BE2C (cell line): ENCODE data around the gene NDUFV1.

ENCODE experiments used
- DNase-seq: peaks from one replicate; pipeline ENCODE4 v3.0.0-alpha.2; 2020
- H3K27me3 ChIP-seq: fragments of 250-450 bp; sonication (Bioruptor Pico); 2 replicates; pipeline ENCODE4 v1.5.1; 2020; ENCODE audit warnings: mild to moderate bottlenecking
- H3K36me3 ChIP-seq: fragments of 250-450 bp; sonication (Bioruptor Pico); 2 replicates; pipeline ENCODE4 v1.5.1; 2020; ENCODE audit warnings: mild to moderate bottlenecking
- H3K4me1 ChIP-seq: fragments of 250-450 bp; sonication (Bioruptor Pico); 2 replicates; pipeline ENCODE4 v1.5.1; 2020
- H3K4me3 ChIP-seq: 2 replicates; pipeline ENCODE4 v1.5.1; 2011; ENCODE audit warnings: low read depth, low read length
- H3K9me3 ChIP-seq: fragments of 250-450 bp; sonication (Bioruptor Pico); 2 replicates; pipeline ENCODE4 v1.5.1; 2020
- TF ChIP-seq, protein P1 (sequence below): IDR thresholded peaks from 2 replicates; pipeline ENCODE4 v1.5.1; 2012; ENCODE audit warnings: mild to moderate bottlenecking, low read depth, low read length

Gene NDUFV1

DNA sequence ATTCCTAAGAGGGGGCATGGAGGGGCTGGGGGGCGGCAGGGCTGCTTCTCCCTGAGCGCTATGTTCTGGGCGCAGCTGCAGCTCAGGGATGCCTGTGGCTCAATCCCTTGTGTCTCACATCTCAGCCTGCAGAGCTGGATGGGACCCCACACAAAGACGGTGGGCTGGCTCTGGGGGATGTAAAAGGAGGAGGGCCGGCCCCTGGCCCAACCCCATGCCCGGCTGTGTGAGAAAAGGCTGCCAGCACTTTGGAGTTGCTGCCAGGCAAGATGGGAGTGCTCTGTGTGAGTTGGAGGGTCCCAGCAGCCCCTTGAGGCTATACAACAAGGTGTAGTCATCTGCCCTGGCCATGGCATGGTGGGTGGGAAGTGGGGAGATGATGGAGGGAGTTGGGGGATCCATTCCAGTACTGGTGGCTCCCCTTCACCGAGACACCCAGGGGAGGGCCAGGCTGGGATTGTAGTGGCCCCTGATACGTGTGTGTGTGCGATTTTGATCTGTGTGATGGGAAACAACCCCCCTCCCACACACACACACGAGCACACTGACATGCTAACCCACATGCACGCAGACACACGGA lies 34.1 kb downstream of the NDUFV1 start:
- H3K4me3 ChIP-seq = no peak overlapping the region
- no peak for DNase-seq
- H3K4me1 ChIP-seq = no peaks in the 10 kb centered on the region
- TF ChIP-seq, protein P1, sequence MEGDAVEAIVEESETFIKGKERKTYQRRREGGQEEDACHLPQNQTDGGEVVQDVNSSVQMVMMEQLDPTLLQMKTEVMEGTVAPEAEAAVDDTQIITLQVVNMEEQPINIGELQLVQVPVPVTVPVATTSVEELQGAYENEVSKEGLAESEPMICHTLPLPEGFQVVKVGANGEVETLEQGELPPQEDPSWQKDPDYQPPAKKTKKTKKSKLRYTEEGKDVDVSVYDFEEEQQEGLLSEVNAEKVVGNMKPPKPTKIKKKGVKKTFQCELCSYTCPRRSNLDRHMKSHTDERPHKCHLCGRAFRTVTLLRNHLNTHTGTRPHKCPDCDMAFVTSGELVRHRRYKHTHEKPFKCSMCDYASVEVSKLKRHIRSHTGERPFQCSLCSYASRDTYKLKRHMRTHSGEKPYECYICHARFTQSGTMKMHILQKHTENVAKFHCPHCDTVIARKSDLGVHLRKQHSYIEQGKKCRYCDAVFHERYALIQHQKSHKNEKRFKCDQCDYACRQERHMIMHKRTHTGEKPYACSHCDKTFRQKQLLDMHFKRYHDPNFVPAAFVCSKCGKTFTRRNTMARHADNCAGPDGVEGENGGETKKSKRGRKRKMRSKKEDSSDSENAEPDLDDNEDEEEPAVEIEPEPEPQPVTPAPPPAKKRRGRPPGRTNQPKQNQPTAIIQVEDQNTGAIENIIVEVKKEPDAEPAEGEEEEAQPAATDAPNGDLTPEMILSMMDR = no peak
- H3K9me3 ChIP-seq = no peaks in the 10 kb centered on the region; the same call in 1 of the 2 replicates
- no peaks in the 10 kb centered on the region for H3K36me3 ChIP-seq
- no peaks in the 10 kb centered on the region; the same call in none of the 2 replicates for H3K27me3 ChIP-seq

DNA sequence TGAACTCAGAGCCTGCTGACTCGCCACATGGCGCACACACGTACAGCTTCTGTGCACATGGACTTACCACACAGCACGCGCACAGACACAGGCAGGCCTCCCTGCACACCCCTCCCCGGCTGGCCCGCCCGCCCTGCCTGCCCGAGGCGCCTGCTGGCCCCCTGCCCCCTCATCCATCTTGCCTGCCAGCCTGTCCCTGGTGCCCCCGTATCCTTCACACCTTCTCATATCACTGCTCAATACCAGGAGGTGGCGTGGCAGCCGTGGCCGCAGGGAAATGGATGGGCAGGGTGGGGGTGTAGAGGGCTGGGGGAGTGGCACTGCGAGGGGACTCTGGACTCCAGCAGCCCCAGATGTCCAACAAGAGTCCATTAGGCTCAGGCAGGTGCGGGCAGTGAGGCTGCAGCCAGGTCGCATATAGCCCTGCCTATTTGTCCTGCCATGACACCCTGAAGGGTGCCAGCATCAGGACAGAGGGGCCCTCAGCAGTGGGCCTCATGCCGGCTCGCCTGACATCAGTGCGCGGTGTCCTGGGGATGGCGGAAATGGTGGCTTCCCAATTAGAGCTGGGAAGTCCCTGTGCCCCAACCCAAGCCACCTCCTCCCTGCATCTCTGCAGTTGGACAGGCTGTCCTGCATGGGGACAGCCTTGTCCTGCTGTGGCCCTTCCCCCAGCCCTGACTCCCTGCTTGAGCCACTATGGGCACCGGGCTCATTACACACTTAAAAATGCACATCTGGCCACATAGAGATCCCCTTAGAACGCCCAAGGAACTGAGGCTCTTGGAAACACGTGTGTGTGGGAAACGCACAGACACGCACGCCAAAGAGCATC lies 34.8 kb downstream of the NDUFV1 start:
- H3K4me1 ChIP-seq = no peaks in the 10 kb centered on the region
- TF ChIP-seq, protein P1 = no peak

DNA sequence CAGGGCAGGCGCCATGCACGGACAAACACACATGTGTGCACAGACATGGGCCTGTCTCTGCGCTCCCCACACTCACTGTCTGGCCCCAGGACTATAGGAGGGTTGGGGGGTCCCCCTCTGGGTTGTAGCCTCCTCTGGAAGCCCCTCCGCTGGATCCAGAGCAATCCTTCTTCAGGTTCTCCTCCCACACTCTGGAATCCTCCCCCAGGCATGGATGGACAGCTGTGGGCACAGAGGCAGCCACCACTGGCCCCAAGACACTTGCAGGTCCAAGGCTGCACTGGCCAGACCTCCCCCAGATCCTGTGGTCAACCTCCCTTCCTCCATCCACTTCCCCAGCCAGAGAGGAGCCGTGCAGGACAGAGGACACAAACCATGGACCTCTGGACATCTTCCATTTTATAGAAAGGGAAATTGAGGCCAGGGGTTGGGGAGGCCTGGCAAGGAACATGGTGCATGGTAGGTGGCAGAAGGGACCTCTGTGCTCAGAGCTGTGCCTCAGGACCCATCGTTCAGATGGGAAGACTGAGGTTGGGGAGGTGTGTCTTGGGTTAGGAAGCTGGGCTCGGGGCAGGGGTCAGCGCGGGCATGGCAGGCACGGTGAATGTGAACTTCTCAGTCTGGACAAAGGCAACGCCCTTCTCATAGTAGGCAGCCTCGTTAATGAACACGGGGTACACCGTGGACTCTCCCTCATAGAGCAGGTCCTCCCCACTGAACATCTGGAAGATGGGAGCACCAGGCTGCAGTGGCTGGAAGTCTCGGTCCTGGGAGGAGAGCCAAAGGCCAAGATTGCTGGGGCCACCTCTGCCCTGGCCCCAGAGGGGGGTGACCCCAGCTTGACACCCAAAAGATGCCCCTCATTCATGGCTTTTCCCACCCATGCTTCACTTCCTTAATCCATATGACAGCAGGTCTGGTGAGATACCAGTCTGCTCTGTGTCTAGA lies 35.7 kb downstream of the NDUFV1 start:
- peaks cover 7% of the 10 kb centered on the region for H3K27me3 ChIP-seq
- H3K9me3 ChIP-seq = no peaks in the 10 kb centered on the region
- no peaks in the 10 kb centered on the region for H3K36me3 ChIP-seq
- no peaks in the 10 kb centered on the region for H3K4me1 ChIP-seq
- no peak for DNase-seq
- TF ChIP-seq, protein P1 = no peak
- H3K4me3 ChIP-seq = no peak overlapping the region

More for the DNA sequence above, 34.8 kb downstream of the NDUFV1 start:
- Histone ChIP-seq H3K9me3 (no peaks in the 10 kb centered on the region; the same call in 1 of the 2 replicates), H3K36me3 (no peaks in the 10 kb centered on the region), H3K27me3 (peaks cover under 1% of the 10 kb centered on the region), H3K4me3 (no peak overlapping the region)
- DNase-seq = no peak

DNA sequence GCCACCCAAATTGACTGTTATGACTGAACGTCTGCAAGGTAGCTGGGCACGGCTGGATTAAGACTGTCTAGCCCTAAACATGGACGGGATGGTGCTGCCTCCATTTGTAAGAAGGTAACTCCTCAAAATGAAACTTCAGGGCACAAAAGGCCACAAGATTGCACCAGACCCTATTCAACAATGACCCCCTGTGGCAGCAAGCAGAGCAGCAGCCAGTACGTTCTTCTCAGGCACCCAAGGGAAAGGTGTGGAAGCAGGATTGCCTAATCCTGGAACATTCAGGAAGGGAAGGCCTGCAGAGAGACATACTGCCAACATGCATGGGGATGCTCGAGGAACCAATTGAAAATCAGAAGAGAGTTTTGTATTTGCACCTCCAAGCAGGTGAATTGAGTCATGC lies 37.3 kb downstream of the NDUFV1 start:
- no peaks in the 10 kb centered on the region for H3K36me3 ChIP-seq
- H3K4me3 ChIP-seq = no peak overlapping the region
- TF ChIP-seq, protein P1 = peak; percentile 50
- DNase-seq = no peak
- peaks cover 7% of the 10 kb centered on the region for H3K27me3 ChIP-seq
- H3K4me1 ChIP-seq = no peaks in the 10 kb centered on the region
- H3K9me3 ChIP-seq = no peaks in the 10 kb centered on the region

DNA sequence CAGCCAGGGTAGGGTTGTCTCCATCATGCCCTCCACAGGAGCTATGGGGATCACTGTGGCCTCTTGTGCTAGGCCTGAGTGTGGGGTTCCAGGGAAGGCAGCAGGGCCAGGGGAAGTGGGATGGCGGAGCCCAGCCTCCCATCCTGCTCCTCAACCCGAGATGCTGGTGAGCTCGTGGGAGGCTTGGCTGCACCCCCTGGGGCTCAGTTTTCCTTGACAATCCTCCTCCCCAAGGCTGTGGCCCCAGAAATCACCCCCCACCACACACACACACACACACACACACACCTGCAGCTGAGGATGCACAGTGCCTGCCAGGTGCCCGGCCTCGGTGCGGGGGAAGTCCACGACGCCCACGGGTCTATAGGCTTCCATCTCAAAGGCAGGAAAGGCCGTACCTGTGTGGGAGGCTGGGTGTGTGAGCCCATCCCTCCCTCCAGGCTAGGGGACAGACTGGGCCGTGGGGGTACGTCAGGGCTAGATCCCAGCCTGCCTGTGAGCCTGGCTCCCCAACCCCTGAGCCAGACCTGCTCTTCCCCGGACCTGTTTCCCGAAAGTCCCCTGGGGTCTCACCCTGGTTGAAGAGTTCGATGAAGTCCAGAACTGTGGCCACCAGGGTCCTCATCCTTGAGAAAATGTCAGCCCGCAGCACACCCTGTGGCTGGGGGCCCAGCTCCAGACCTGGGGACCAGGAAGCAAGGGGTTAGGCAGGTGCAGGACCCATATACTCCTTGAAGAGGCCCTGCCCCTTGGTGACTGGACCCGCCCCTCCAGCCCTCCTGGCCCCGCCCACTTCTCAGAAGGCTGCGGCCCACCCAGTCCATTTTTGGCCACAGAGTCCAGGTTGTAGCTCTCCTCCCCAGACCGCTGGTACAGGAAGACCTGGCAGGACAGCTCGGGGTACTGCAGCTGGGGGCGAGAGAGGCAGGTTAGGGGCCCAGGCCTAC lies 38.0 kb downstream of the NDUFV1 start:
- H3K27me3 ChIP-seq = peaks cover 7% of the 10 kb centered on the region

More for the DNA sequence above, 38.0 kb downstream of the NDUFV1 start:
- TF ChIP-seq, protein P1 = no peak
- Histone ChIP-seq H3K4me1 (no peaks in the 10 kb centered on the region), H3K9me3 (no peaks in the 10 kb centered on the region), H3K36me3 (no peaks in the 10 kb centered on the region), H3K4me3 (no peak overlapping the region)
- DNase-seq = no peak
